OCI-LY7 (cell line): ENCODE measurements around the gene SLC4A5. TPM values are rescaled to one million over a fixed set of nuclear protein-coding genes. Genes with fewer than 3 reads are reported as not detected.

Experiments
- BruUV-seq: library from RNA; stranded (reverse); fragments of 400-500 nt; replicated peaks from 2 replicates; lab custom pipeline; 2021; lab: Mats Ljungman, UMichigan
- CTCF ChIA-PET: fragments of 300-600 bp; sonication (Branson Sonifier 250); formaldehyde crosslinking; loops from one replicate; lab custom pipeline; 2022; ENCODE audit warnings: antibody characterized with exemption; ENCODE audit not compliant: unreplicated experiment; lab: Charles Lee
- POLR2A ChIA-PET: fragments of 300-600 bp; sonication (Branson Sonifier 250); formaldehyde crosslinking; loops from one replicate; lab custom pipeline; 2022; ENCODE audit warnings: antibody characterized with exemption; lab: Charles Lee
- DNase-seq: peaks from one replicate; pipeline ENCODE4 v3.0.0-alpha.2; 2015; ENCODE audit warnings: low spot score
- H2AFZ ChIP-seq: fragments of 200-600 bp; sonication (generic), shearing (Covaris generic); 2 replicates; pipeline ENCODE4 v1.6.1; 2014; ENCODE audit warnings: mild to moderate bottlenecking, antibody characterized with exemption, low read length, moderate library complexity
- H3K27ac ChIP-seq: fragments of 200-600 bp; sonication (generic); 2 replicates; pipeline ENCODE4 v1.5.1; 2014; ENCODE audit warnings: mixed run types, low read depth, mild to moderate bottlenecking, moderate library complexity, low read length, inconsistent platforms; ENCODE audit not compliant: poor library complexity, severe bottlenecking
- H3K36me3 ChIP-seq: fragments of 200-600 bp; sonication (generic); 2 replicates; pipeline ENCODE4 v1.6.1; 2014; ENCODE audit warnings: mild to moderate bottlenecking, antibody characterized with exemption, low read length, moderate library complexity, mixed read lengths; ENCODE audit not compliant: insufficient read depth
- H3K4me1 ChIP-seq: fragments of 200-600 bp; sonication (generic); 2 replicates; pipeline ENCODE4 v1.5.1; 2014; ENCODE audit warnings: mild to moderate bottlenecking, low read length; ENCODE audit not compliant: insufficient read depth, poor library complexity, severe bottlenecking
- H3K4me2 ChIP-seq: fragments of 200-600 bp; sonication (generic); 2 replicates; pipeline ENCODE4 v1.6.1; 2014; ENCODE audit warnings: mild to moderate bottlenecking, low read length
- H3K4me3 ChIP-seq: fragments of 200-600 bp; sonication (generic); 2 replicates; pipeline ENCODE4 v1.5.1; 2014; ENCODE audit warnings: mild to moderate bottlenecking, low read depth, low read length; ENCODE audit not compliant: poor library complexity, severe bottlenecking
- H3K79me2 ChIP-seq: fragments of 200-600 bp; sonication (generic); 2 replicates; pipeline ENCODE4 v1.6.1; 2016; ENCODE audit warnings: low read depth, mild to moderate bottlenecking, low read length, moderate library complexity, mixed read lengths; ENCODE audit not compliant: insufficient read depth
- H3K9me2 ChIP-seq: fragments of 200-600 bp; sonication (generic); 2 replicates; pipeline ENCODE4 v1.6.1; 2016; ENCODE audit warnings: mild to moderate bottlenecking, low read length, mixed read lengths; ENCODE audit not compliant: insufficient read depth
- H3K9me3 ChIP-seq: fragments of 200-600 bp; sonication (generic); 2 replicates; pipeline ENCODE4 v1.6.1; 2014; ENCODE audit warnings: mild to moderate bottlenecking, mixed run types, low read length, mixed read lengths
- H4K20me1 ChIP-seq: fragments of 200-600 bp; sonication (generic); 2 replicates; pipeline ENCODE4 v1.6.1; 2014; ENCODE audit warnings: mild to moderate bottlenecking, antibody characterized with exemption, low read length, moderate library complexity, mixed read lengths; ENCODE audit not compliant: insufficient read depth
- EZH2phosphoT487 ChIP-seq: fragments of 200-600 bp; sonication (generic); IDR thresholded peaks from 2 replicates; pipeline ENCODE4 v1.6.1; 2018; ENCODE audit warnings: low read depth, borderline replicate concordance, mild to moderate bottlenecking, mixed run types, antibody characterized with exemption, low read length, moderate library complexity, mixed read lengths
- intact Hi-C: fragments of 100-400 bp; cut with micrococcal nuclease; formaldehyde crosslinking; loops from one replicate; pipeline ENCODE4 v1.10.0; 2022; ENCODE audit not compliant: unreplicated experiment
- total RNA-seq, 2 experiments: library from RNA; depleted of rRNA in 1 of 2; stranded (reverse); fragments of >200 nt in 1 of 2; shearing (Covaris generic) in 1 of 2; gene quantifications; 2 replicates each; pipeline ENCODE4 v1.2.3, GENCODE V29; 2014 to 2022
- TF ChIP-seq, protein P1 (sequence below): fragments of 200-600 bp; sonication (generic); conservative IDR thresholded peaks from 2 replicates; pipeline ENCODE4 v1.5.1; 2014; ENCODE audit warnings: mild to moderate bottlenecking, antibody characterized with exemption, low read length, moderate library complexity, mixed read lengths

SLC4A5 gene
- total RNA-seq, 2 experiments from 2014 or later, result 1.2 to 7.0 TPM

DNA sequence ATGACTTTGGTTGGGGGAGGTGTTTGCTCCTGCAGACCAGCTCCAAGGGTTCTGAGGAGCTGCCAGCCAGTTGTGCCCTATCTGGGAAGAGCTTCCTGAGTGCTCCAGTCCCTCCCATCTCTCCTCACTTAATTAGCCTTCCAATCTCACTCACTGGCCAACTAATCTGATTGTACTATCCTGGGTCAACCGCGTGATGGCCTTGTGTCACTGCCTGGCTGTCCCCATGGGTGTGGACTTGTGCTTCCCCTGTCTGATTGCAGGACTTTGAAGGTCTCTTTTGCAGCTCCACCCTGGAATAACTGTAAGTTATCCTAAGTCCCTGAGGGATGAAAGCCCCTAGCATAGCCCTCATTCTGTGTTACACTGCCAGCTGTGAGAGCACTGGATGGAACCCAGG, 65.0 kb downstream of the SLC4A5 start:
- ChIA-PET CTCF (no interaction called here), POLR2A (no interaction called here)
- H3K9me3 ChIP-seq, result no peaks in the 10 kb centered on the region
- no peaks in the 10 kb centered on the region for H3K9me2 ChIP-seq
- no peak for DNase-seq
- H2AFZ ChIP-seq, result no peak overlapping the region
- H3K27ac ChIP-seq, result no peak overlapping the region
- H3K36me3 ChIP-seq, result no peaks in the 10 kb centered on the region
- intact Hi-C loops, result no loop called here
- TF ChIP-seq, protein P1, sequence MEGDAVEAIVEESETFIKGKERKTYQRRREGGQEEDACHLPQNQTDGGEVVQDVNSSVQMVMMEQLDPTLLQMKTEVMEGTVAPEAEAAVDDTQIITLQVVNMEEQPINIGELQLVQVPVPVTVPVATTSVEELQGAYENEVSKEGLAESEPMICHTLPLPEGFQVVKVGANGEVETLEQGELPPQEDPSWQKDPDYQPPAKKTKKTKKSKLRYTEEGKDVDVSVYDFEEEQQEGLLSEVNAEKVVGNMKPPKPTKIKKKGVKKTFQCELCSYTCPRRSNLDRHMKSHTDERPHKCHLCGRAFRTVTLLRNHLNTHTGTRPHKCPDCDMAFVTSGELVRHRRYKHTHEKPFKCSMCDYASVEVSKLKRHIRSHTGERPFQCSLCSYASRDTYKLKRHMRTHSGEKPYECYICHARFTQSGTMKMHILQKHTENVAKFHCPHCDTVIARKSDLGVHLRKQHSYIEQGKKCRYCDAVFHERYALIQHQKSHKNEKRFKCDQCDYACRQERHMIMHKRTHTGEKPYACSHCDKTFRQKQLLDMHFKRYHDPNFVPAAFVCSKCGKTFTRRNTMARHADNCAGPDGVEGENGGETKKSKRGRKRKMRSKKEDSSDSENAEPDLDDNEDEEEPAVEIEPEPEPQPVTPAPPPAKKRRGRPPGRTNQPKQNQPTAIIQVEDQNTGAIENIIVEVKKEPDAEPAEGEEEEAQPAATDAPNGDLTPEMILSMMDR, result no peak
- TF ChIP-seq EZH2phosphoT487, result no peak
- peaks cover 7% of the 10 kb centered on the region for H3K4me1 ChIP-seq
- BruUV-seq, result no TSS peak
- H3K79me2 ChIP-seq, result no peaks in the 10 kb centered on the region
- no peak overlapping the region for H3K4me2 ChIP-seq
- H3K4me3 ChIP-seq, result no peak overlapping the region
- H4K20me1 ChIP-seq, result no peaks in the 10 kb centered on the region

DNA sequence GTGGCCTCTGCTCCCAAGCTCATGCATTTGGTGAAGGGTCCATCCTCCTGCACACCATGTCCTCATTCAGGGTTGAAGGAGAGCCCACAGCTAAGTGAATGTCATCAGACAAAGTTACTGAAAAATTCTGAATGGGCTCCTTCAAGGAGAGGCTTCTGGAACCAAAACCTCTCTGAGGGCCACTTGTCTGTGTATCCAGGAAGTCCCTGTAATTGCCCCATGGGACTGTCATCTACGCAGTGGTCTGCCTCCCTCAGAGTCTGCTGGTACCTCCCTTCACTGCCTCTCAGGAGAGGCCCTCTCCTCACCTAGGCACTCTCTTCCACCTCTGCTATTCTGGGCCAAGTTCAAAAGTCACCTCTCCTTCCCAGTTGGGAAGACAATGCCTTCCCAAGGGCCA, 68.0 kb downstream of the SLC4A5 start:
- intact Hi-C loops, result no loop called here
- Histone ChIP-seq H4K20me1 (no peaks in the 10 kb centered on the region), H2AFZ (no peak overlapping the region), H3K27ac (no peak overlapping the region), H3K9me2 (no peaks in the 10 kb centered on the region), H3K9me3 (no peaks in the 10 kb centered on the region), H3K79me2 (no peaks in the 10 kb centered on the region), H3K4me2 (no peak overlapping the region), H3K4me3 (no peak overlapping the region), H3K4me1 (peaks cover 7% of the 10 kb centered on the region), H3K36me3 (no peaks in the 10 kb centered on the region)
- TF ChIP-seq, protein P1, result no peak
- TF ChIP-seq EZH2phosphoT487, result no peak
- DNase-seq, result no peak
- BruUV-seq, result no TSS peak
- POLR2A ChIA-PET, result no interaction called here
- CTCF ChIA-PET, result interaction anchor here (0.5 kb wide), 1 partner anchor 97 kb away, joined by 4 read pairs; the partner anchor contains the start of gene MOB1A

DNA sequence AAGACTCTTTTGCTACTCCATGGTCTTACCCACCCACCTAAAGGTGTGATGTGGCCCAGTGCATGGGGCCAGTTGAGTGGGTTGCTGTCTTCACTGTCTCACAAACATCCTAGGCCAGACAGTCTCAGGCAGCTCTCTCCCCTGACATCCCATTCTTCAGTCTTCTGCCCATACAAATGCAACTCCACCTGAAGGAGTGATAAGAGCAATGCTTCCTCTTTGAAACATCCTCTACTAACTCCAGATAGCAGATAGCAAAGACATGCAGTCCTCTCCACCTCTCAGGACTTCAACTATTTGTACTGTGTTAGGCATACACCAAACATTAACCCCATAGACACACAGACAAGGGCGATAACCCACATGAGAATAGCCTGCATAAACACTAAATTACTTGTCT, 73.5 kb downstream of the SLC4A5 start:
- POLR2A ChIA-PET, result interaction anchor here (0.6 kb wide), 1 partner anchor 198 kb away, joined by 3 read pairs; no protein-coding TSS in a partner anchor
- no peaks in the 10 kb centered on the region for H3K9me2 ChIP-seq
- no peaks in the 10 kb centered on the region for H3K36me3 ChIP-seq
- BruUV-seq, result no TSS peak
- no peak overlapping the region for H3K27ac ChIP-seq
- H3K9me3 ChIP-seq, result no peaks in the 10 kb centered on the region
- no peaks in the 10 kb centered on the region for H3K79me2 ChIP-seq
- no peak for TF ChIP-seq EZH2phosphoT487
- TF ChIP-seq, protein P1, result no peak
- intact Hi-C loops, result loop anchor here (5.0 kb wide), 2 partner anchors 48 to 123 kb away; no protein-coding TSS in a partner anchor
- no peak overlapping the region for H3K4me3 ChIP-seq
- no peaks in the 10 kb centered on the region for H4K20me1 ChIP-seq
- no peak for DNase-seq
- no peak overlapping the region for H3K4me2 ChIP-seq
- no peak overlapping the region for H2AFZ ChIP-seq
- CTCF ChIA-PET, result no interaction called here
- H3K4me1 ChIP-seq, result peaks cover under 1% of the 10 kb centered on the region
